ENCODE data around the gene SH3PXD2A.
"Not testable (repeated sequence)": the region's sequence is repeated elsewhere in the genome, so short reads cannot be mapped to it uniquely, and the experiment has no call there.

Gene SH3PXD2A

DNA sequence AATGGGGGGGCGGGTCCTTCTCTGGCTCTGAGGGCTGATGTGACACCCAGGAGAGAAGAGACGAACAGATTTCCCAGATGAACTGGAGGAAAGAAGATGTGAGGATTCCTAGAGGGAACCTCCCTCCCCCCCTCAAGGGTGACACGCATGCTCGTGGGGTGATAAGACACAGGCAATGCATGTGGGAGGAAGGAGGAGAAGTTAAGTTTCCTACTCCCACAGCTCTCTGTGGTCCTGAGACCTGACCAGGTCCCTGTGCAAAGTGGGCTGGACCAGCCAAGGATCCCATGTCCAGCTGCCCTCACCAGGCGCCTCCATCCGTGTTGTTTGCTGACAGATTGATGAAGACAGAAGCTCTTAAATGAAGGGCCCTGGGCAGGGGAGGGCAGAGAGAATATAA, 112.6 kb downstream of the SH3PXD2A start:
- DNase-seq = peak in 2 of 3 donors; percentile 27 to 50

DNA sequence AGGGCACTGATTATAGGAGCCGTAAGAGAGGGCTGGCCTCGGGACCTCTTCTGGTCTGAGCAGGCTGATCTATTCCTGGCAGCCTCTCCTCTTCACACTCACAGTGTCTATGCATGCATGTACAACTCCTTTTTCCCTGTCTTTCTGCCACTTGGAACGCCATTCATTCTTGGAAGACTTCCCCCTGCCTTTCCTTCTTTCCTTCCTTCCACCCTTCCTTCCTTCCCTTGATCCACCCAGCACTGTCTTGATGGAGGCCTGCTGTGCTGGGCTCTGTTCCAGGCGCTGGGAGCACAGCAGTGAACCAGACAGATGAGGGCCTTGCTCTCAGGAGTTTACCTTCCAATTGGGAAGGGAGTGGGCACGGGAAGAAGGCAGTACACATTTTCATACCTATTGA, 114.8 kb downstream of the SH3PXD2A start:
- DNase-seq = no peak

DNA sequence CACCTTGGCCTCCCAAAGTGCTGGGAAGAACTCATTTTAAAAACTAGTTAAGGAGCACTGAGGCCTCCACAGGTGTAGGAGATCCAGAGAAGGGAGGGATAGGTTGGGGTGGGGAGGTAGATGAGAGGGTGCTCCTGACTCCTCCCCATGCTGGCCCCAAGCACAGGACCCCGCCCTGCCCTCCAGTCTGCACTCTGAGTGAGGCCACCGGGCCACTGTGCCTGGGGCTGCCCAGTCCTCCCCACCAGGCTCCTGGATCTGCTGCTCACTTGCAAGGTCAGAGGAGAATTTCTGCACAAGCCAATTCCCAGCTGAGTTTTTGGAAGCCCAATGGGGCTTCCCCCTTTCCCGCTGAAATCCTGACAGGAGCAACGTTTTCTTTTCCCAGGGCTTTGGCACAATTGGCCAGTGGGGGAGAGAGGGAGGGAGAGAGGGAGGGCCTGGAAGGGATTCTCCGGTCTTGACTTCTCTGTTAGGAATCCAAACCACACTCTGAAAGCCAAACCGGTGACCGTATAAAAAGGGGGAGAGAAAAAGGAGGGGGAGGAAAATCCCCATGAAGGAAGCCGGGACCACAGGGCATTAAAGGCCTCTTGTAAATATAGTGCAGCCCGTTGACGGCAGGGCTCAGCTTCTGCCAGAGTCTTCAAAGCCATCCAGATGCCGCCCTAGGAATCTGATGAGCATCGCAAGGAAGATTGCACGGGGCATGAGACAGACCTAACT, 116.2 kb downstream of the SH3PXD2A start:
- DNase-seq = no peak

DNA sequence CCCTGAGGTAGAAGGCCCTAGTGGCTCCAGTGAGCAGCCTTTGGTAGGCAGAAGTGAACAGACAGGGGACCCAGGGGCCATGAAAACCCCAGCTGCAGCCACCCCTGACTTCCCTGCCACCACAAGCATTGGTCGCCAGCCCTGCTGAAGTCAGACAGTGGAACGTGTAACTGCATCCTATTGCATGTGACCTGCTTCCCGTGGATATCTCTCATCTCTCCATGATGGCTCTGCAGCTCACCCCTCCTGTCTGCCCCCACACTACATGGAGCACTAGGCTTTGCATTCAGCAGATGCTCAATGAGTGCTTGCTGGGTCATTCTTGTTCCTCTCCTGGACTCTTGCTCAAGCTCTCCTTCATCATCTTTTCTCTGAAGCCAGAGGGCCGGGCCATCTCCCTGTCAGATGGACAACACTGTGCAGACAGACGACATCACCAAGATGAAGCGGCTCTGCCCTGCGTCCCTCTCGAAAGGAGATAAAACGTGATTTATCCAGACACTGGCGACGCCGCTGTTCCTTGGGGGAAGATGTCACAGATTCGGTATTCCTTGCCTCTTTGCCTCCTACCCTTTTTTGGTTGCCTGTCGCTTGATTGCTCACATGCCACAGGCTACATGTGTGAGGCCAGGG, 117.5 kb downstream of the SH3PXD2A start:
- DNase-seq = no peak

DNA sequence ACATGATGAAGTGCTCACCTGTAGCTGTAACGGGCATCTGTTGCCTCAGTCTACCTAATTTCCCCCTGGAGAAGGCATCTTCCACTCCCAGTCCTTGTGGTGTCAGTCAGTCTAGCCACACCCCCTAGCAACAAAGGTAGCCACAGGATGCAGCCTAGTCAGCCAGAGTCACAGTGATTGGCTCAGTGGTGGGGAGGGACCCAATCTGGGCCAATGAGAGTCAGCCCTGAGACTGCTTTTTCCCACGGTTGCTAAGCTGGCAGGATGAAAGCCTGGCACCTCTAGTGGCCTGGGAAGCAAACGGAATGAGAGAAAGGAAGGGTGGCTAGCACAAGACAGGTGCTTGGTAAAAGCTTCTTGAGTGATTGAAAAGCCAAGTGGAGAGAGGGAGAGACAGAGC, 118.6 kb downstream of the SH3PXD2A start:
- peak in 1 of 3 donors; percentile 32 for DNase-seq

DNA sequence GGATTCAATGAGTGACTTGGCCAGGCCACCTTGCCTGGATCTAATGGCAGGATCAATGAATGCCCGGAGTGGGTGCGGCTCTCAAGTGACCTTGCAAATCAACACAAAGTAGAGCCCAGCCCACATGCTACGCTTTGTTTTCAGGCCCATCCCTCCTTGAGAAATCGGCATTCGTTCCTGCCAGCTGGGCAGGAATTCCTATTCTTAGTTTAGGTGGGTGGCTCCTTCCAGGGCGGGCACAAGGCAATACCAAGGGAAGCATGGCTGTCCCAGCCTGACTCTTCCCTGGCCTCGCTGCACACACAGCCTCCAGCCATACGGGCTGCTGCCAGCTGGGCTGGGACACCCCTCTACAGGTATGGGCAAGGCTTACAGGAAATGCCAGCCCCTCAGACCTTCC, 119.3 kb downstream of the SH3PXD2A start:
- no peak for DNase-seq

DNA sequence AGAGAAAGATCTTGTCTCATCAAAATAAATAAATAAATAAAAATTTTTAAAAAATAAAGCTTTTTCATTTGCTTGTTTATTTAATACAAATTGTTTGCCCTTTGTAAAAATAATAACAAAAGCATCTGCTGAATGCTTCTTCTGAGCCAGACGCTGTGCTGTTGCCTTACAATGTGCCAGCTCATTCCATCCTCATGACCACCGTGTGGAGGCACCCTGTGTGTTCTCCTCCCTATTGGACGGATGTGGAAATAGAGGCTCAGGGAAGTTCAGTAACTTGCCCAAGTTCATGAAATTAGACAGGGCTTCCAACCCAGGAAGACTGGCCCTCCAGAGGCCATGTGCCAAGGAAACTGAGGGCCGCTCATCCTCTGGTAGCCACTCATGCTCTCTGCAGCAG, 120.6 kb downstream of the SH3PXD2A start:
- no peak for DNase-seq

DNA sequence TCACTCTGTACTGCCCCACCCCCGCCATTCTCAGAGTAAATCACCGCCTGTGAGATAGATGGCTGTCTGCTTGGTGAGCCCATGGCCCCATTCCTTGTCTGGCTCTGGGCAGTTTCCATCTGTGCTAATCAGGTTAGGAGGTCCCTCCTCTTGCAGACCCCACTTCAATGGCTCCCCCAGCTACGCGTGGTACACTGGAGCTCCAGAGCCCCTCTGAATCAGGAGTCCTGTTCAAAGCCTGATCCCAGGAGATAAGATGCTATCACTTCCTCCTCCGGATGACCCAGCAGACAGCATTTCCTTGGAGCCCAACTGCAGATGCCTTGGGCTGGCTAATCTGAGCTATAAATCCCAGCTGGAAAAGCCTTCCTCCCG, 122.3 kb downstream of the SH3PXD2A start:
- no peak for DNase-seq

DNA sequence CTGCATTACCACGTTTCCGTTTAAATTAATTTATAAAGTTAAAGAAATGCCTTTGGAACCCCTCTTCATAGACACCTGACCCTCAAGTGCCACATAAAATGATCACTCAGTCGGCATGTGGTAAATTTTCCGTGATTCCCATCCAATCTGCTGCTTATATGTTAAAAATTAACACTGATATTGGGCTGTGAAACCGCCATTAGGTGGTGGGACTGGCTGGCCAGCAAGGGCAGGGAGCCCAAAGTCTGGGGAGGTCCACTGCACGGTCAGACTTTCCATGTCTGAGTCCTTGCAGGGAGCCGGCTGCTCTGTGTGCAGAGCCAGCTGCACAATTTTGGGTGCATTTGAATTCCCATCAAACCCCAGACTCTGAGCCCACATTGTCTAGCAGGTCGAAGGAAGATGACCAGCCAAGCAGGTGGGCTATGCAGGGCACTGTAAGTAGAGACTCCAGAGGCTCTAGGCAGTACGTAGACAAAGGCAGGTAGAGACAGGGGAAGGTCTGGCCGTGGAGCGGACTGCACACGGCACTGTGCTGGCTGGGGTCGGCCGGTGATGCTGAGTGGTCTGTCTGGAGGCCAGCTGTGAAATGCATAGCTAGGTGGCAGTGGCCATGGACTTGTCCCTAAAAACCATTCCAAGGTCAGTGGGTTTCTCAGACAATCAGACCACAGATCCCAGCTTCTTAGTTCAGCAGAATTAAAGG, 122.9 kb downstream of the SH3PXD2A start:
- no peak for DNase-seq

DNA sequence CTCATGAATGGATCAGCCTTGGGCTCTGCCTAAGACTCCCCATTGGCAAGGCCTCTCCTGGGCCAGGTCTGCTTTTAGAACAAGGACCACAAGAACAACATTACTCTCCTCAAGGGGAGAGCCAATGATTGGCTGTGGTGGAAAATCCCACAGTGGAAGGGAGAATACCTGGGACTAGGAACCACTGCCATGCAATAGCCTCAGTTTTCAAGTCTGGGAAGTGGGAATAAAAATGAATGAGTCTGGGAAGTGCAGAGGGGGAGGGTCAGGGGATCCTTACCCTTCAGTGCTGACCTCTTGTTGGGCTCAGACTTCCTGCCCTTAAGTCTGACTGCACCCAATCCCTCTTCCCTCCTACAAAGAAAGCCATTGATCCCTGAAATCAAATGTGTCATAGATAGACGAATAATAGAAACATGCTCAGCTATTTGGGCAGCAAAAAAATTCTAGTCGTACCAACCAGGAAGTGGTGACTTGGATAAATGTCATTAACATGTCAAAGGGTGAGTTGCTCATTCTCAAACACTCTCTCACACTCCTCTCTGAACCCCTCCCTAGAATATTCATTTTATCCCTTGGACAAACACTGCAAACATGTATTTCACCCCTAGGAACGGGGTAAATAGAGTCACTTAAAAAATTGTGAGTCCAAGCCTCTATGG, 123.6 kb downstream of the SH3PXD2A start:
- DNase-seq = no peak

DNA sequence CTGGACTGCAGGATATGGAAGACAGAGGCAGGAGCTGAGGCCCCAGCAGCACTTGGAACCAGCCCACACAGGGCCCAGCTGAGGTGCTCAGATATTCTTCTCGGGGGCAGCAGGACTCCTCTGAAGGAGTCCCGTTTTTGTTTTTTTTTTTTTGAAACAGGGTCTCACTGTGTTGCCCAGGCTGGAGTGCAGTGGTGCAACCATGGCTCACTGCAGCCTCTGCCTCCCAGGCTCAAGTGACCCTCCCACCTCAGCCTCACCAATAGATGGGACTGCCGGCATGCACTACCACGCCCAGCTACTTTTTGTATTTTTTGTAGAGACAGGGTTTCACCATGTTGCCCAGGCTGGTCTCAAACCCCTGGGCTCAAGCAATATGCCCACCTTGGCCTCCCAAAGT, 124.3 kb downstream of the SH3PXD2A start:
- DNase-seq = not testable (repeated sequence)

DNA sequence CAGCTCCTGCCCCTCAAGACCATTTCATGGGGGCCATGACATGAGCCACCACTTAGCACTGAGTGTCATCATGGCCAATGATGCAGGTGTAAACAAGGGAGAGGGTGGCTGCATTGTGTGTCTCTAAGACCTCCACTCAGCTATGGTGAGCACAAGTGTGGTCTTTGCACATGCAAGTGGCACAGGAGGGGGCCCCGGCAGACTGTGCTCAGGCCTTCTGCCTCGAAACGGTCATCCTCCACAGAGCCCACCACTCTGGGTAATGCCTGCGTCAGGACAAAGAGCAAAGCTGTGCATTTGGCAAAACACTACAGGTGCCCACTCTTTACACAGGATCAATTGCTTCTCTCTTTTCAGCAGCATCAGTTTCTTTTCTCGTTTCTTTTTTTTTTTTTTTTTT, 125.5 kb downstream of the SH3PXD2A start:
- no peak for DNase-seq

DNA sequence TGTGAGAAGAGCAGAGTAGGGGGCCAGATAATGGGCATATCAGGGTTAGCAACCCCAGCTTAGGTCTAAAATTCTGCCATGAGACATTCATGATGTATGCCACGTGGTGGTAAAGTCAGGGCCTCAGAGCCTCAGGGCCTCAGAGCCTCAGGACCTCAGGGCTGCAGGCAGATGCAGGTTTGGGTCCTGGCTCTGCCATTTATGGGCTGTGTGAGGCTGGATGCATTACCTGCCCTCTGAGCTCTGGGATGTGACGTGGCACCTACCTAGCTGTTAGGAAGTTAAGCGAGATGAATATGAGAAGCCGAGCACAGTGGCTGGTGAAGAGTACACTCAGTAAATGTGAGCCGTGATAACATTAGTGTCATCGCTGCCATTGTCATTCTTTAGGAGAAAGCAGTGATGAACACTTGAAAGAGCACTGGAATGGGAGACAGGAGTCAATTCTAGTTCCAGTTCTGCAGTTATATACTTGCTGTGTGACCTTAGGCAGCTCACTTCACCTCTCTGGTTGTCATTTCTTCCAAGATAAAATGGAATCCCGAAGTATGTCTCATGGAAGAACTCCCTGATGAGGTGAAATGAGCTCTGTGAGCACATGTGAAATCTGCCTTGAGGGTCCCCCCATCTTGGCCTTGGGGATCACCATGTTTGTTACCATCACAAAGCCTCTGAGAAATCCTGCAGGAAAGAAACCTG, 127.2 kb downstream of the SH3PXD2A start:
- no peak for DNase-seq

DNA sequence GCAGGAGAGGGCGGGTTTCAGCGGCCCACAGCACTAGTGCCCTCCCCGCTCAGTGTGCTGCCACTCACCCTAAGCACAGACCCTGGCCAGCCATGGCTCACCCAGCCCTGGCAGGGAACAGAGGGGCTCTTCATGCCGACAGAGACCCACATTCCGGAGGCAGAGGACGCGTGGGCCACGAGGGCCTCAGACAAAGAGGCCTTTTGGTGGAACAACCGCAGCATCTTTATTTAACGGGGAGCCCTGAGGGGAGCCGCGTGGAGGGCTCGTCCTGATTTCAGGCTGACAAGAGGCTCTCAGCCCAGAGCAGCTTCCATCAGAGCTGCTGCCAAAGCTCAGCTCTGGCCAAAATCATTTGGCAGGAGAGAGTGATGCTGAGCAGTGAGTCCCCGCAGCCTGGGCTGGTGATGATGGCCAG, 127.8 kb downstream of the SH3PXD2A start:
- DNase-seq = no peak

DNA sequence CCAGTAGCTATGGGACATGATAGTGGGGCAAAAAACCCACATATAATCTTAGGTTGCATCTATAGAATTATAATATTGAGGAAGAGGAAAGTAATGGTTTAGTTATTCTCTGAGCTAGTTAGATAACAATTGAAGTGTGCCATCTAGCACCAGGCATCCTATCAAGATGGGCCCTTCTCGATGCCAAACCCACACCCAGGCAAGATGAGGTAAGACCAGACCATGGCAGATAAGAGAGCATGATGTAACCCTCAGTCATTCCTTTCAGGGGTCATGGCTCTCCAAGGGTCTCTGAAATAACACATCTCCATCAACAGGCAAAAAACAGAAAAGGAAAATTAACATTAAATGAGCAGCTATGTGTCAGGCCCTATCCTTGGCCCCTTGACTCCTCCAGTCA, 128.7 kb downstream of the SH3PXD2A start:
- no peak for DNase-seq

DNA sequence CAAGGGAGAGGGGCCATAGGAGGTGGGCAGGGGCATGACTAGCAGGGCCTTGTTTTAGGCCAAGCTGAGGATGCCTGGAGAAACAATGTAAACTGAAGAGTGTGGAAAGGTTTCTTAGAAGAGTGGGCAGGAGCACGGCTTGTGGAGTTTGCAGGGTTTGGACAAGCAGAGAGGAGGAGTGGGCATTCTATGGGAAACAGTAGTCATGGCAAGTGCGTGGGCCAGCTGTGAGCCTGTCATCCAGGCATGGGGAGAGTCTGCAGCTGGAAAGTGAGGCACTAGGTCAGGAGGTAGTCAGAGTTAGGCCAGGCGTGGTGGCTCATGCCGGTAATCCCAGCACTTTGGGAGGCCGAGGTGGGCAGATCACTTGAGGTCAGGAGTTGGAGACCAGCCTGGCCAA, 130.1 kb downstream of the SH3PXD2A start:
- DNase-seq = no peak

DNA sequence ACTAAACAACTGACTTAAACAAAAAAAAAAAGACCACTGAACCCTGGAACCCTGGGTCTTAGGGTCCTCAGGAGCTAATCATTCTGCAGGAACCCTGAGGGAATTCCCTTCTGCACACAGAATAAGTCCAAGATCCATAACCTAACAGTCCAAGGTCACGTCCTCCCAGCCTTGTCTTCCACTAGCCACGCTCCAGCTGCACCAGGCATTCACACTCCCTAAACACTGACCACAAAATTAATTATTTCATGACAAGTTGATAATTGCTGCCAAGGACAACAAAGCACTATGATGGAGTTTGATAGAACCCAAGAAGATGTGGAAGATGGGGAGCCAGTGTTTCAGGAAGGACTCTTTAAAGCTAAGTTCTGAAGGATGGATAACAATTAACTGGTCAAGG, 130.6 kb downstream of the SH3PXD2A start:
- DNase-seq = no peak

DNA sequence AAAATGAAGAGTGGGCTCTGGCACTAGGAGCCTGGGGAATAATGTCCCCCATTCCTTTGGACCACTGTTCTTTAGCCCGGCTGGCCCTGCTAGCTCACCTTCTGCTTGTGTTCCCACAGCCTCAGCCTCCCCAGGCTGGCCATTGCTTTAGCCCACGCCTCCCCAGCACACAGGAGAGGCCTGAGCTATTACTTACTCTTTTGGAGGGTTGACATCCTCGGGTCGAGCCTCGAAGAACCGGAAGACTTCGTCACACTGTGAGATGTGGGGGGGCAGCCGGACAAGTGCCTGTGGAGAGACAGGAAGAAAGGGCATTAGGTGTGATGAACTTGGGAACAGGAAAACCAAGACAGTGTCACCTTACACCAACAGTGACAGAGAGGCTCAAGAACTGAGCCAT, 131.3 kb downstream of the SH3PXD2A start:
- DNase-seq = no peak

DNA sequence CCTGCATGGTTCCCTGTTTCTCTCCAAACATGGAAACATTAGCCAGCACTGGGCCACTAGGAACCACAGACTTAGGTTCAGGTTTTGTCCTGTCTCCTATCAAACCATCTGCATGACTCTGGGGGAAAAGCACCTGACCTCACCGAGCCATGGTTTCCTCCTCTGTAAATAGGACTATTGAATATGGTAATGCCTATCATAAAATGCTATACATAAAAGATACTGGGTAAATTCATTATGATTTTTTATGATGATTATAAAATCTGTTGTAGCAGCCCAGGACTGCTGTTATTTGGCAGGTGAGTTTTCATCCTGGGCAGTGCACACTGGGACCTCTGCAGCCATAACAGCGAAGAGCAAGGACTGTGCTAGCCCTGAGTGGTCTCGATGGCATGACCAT, 131.8 kb downstream of the SH3PXD2A start:
- no peak for DNase-seq

DNA sequence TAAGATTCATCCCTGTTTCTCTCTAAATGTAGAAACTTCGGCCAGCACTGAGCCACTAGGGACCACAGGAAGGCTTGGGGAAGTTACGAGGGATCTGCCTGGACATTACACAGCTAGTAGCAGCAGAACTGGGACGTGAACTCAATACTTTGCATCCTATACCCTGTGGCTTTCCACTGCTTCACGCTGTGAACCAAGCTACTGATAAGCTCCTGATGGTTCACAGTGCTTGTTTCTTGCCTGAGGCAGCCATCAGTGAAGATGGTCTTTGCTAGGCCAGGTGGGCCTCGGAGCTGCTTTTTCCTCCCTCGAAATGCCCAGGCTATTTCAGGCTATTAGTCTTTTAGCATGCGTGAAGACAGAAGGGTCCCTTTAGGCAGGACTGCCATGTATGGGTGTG, 132.7 kb downstream of the SH3PXD2A start:
- DNase-seq = no peak

DNA sequence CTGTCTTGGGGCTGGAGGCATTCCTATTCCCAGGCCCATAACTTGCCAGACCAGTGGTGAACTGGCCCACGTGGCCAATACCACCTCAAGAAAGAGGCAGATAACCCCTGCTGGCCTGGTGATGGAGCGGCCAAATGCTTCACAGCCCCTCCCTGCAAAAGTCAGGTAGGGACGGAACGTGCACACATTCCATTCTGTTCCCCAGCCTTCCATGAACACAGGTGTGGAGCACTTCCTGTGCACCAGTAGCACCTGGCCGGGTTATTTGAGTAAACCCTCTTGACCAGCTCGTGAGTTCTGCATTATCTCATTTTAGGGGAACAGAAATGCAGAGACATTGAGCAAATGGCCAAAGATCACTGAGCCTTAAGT, 134.4 kb downstream of the SH3PXD2A start:
- DNase-seq = no peak

DNA sequence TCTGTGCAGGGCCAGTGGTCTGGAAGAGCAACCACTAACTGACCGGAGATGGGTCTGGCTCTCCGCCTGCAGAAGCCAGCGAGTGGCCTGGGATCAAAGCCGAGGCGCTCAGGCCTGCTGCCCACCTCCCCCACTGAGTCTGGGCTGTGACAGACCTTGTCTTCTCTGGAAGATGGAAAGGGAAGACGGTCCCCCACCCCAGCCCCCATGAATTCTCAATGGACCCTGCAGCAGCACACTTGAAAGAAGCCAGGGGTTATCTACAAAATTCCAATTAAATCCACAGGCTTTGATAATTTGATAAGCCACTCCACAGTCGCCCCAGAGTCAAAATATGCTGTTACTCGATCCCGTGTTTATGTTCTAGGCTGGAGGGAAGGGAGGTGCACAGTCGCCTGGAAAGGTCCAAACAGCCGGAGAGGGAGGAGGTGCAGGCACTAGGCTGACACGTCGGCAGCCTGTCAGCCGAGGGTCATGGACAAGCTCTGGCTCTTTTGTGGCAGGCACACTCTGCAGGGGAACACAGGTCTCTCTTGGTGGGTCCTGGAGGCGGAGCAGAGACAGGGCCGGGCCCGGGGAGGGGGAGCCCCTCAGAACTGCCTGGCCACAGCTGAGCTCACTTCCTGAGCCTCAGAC, 134.9 kb downstream of the SH3PXD2A start:
- DNase-seq = no peak

DNA sequence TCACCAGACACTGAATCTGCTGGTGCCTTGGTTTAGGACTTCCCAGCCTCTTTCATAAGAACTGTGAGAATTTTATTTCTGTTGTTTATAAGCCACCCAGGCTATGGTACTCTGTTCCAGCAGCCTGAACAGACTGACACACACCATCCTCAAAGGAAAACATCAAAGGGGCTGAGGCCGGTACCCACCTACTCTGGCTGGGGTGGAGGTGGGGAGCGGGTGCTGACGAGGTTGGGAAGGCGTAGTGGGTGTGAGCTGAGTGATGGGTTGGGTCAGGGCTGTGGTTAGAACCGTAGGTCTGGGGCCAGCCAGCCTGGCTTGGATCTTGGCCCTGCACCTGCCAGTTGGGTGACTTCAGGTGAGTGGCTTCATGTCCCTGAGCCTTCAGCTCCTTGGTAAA, 136.3 kb downstream of the SH3PXD2A start:
- DNase-seq = no peak
